Right lobe of liver (tissue), 6 donors: ENCODE data around the gene PADI2. TPM values are rescaled to one million over a fixed set of nuclear protein-coding genes. Genes with fewer than 3 reads are reported as not detected.

ENCODE experiments used
- ATAC-seq, 4 donors: fragments of 200-7000 bp; cut with Tn5 transposase; one replicate each; pipeline ENCODE4 v1.9.1; 2020; ENCODE audit warnings: mild to moderate bottlenecking in 4 of 4, moderate library complexity in 4 of 4
- DNase-seq, 3 donors: peaks; one replicate each; pipeline ENCODE4 v3.0.0-alpha.2; 2020
- H3K27ac ChIP-seq, 3 donors: fragments of 200-600 bp; one replicate each; pipeline ENCODE4 v1.8.0; 2022
- H3K27me3 ChIP-seq, 2 donors: fragments of 200-600 bp; one replicate each; pipeline ENCODE4 v1.8.0; 2022
- H3K36me3 ChIP-seq, 4 donors: fragments of 200-600 bp; sonication (generic) in 1 of 4; one replicate each; pipeline versions ENCODE4 v1.5.1 to v1.8.0; 2017 to 2022; ENCODE audit warnings: control low read depth in 1 of 4
- H3K4me1 ChIP-seq, 4 donors: fragments of 200-600 bp; sonication (generic) in 1 of 4; one replicate each; pipeline versions ENCODE4 v1.5.1 to v1.8.0; 2017 to 2022; ENCODE audit warnings: control low read depth in 1 of 4
- H3K4me3 ChIP-seq, 3 donors: fragments of 200-600 bp; one replicate each; pipeline ENCODE4 v1.8.0; 2022
- H3K9me3 ChIP-seq, 4 donors: fragments of 200-600 bp; sonication (generic) in 1 of 4; one replicate each; pipeline versions ENCODE4 v1.5.1 to v1.8.0; 2017 to 2022; ENCODE audit warnings: control low read depth in 1 of 4
- POLR2A ChIP-seq: fragments of 450-650 bp; IDR thresholded peaks from one replicate; pipeline ENCODE4 v1.6.1; 2017; ENCODE audit warnings: antibody characterized with exemption, mild to moderate bottlenecking
- WGBS: methylation state at CpG from one replicate; pipeline ENCODE4 v1.1.6; 2018; ENCODE audit warnings: low coverage, low lambda C conversion rate; ENCODE audit not compliant: insufficient coverage; ENCODE audit errors: missing lambda C conversion rate; 5-methylcytosine and 5-hydroxymethylcytosine counted together
- intact Hi-C, 2 donors: fragments of 100-400 bp; cut with DNase I; formaldehyde crosslinking; loops; one replicate each; pipeline versions ENCODE4 v1.11.2 to v1.14.1; 2022
- total RNA-seq, 6 experiments: library from RNA; depleted of rRNA in 2 of 6; stranded (reverse); fragments of >200 nt in 2 of 6; fragmentation: NEBNext Ultra II Directional in 3 of 6; extraction: Animal tissue kit (Norgen Biotek cat#: 25700) in 3 of 6; gene quantifications; one replicate each; pipeline versions ENCODE4 v1.1.0 to v1.2.4, GENCODE V29; 2016 to 2023
- TF ChIP-seq, protein P1 (sequence below), 4 donors: fragments of 200-600 bp in 3 of 4; fragments of 450-650 bp in 1 of 4; IDR thresholded peaks; one replicate each; pipeline versions ENCODE4 v1.5.1 to v1.8.0; 2016 to 2022; ENCODE audit warnings: antibody characterized with exemption in 4 of 4, mild to moderate bottlenecking in 2 of 4
- donor health status: DM: no; HTN: yes; CAD: no.
- donor health status: DM: no; HTN: no; CAD: no.
- donor health status: DM: no; HTN: no; CAD: no.
- donor health status: DM: no; HTN: yes; CAD: no.
- donor health status: DM: no; HTN: yes; CAD: no.

The PADI2 gene
- total RNA-seq, 6 experiments from 2014 or later: 0.20 to 1.4 (median 0.78) TPM

DNA sequence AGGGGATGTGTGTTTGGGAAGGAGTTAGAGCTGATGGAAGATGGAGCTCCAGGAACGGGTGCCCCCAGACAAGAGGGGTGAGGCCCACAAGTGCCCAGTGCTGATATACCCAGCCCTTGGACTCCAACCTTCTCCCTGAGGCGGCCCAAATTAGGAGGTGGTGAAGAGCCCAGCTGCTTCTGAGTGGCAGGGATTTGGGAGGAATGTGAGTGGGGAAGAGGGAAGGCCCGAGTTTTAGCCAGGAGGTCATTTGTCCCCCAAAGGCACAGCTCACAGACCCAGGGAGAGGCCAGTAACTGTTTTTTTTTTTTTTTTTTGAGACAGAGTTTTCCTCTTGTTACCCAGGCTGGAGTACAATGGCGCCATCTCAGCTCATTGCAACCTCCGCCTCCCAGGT is 1.2 kb upstream of the PADI2 start:
- TF ChIP-seq, protein P1, sequence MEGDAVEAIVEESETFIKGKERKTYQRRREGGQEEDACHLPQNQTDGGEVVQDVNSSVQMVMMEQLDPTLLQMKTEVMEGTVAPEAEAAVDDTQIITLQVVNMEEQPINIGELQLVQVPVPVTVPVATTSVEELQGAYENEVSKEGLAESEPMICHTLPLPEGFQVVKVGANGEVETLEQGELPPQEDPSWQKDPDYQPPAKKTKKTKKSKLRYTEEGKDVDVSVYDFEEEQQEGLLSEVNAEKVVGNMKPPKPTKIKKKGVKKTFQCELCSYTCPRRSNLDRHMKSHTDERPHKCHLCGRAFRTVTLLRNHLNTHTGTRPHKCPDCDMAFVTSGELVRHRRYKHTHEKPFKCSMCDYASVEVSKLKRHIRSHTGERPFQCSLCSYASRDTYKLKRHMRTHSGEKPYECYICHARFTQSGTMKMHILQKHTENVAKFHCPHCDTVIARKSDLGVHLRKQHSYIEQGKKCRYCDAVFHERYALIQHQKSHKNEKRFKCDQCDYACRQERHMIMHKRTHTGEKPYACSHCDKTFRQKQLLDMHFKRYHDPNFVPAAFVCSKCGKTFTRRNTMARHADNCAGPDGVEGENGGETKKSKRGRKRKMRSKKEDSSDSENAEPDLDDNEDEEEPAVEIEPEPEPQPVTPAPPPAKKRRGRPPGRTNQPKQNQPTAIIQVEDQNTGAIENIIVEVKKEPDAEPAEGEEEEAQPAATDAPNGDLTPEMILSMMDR (IDR thresholded peaks at IDR 0.05): no peak
- no peak for TF ChIP-seq POLR2A
- intact Hi-C loops: loop anchor here in 1 of 2 donors (5.0 kb wide), 1 partner anchor 122 kb away; no protein-coding TSS in a partner anchor
- no peak for DNase-seq
- WGBS: 100% methylated on average over 2 of the region's 5 CpGs
- Histone ChIP-seq H3K27ac (no peak overlapping the region), H3K27me3 (peaks cover 0 to 9% of the 10 kb centered on the region in 2 donors), H3K4me3 (no peak overlapping the region), H3K36me3 (no peaks in the 10 kb centered on the region), H3K4me1 (no peaks in the 10 kb centered on the region), H3K9me3 (no peaks in the 10 kb centered on the region)
- no peak for ATAC-seq

- Histone ChIP-seq H3K27me3 (peaks cover 0 to 9% of the 10 kb centered on the region in 2 donors), H3K4me3 (peak overlapping the region in 2 of 3 donors; percentile 4 to 21), H3K27ac (no peak overlapping the region), H3K36me3 (no peaks in the 10 kb centered on the region), H3K4me1 (no peaks in the 10 kb centered on the region), H3K9me3 (no peaks in the 10 kb centered on the region)
- no peak for TF ChIP-seq POLR2A
- TF ChIP-seq, protein P1 (IDR thresholded peaks at IDR 0.05): no peak
- intact Hi-C loops: loop anchor here in 1 of 2 donors (5.0 kb wide), 1 partner anchor 122 kb away; no protein-coding TSS in a partner anchor
- 17% methylated on average over 6 of the region's 20 CpGs for WGBS
- DNase-seq: peak in 1 of 3 donors; percentile 43
- ATAC-seq: peak in 3 of 4 donors; percentile 6 to 17 (median 14)
Observed at GRCh38 chr1:17119773-17120480, 676 bp upstream of the PADI2 start.

DNA sequence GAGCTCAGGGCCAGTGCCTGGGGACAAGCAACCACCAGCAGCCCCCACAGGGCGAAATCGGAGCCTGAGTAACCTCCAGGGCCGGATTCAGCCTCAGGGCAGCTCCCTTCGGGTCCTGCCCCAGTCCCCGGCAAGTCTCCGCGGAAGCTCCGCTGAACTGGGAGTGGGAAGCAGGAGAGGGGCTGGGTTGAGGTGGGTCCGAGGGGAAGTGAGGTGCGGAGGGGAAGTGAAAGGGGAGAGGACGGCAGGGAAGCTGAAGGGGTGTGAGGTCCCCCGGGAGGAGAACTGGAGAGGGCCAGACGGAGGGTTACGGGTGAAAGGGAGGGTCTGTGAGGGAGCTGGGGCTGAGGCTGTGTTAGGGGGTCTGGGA is 560 bp downstream of the PADI2 start:
- H3K4me3 ChIP-seq: no peak overlapping the region
- no peak overlapping the region for H3K27ac ChIP-seq
- no peaks in the 10 kb centered on the region for H3K4me1 ChIP-seq
- WGBS: 18% methylated on average over 12 of the region's 14 CpGs
- no peak for TF ChIP-seq POLR2A
- TF ChIP-seq, protein P1 (IDR thresholded peaks at IDR 0.05): no peak
- no peak for ATAC-seq
- no peak for DNase-seq
- peaks cover 0 to 9% of the 10 kb centered on the region in 2 donors for H3K27me3 ChIP-seq
- intact Hi-C loops: no loop called here
- H3K9me3 ChIP-seq: no peaks in the 10 kb centered on the region
- no peaks in the 10 kb centered on the region for H3K36me3 ChIP-seq

- DNase-seq: no peak
- Histone ChIP-seq H3K4me3 (no peak overlapping the region), H3K9me3 (no peaks in the 10 kb centered on the region), H3K27ac (no peak overlapping the region), H3K27me3 (peaks cover 0 to 9% of the 10 kb centered on the region in 2 donors), H3K4me1 (no peaks in the 10 kb centered on the region), H3K36me3 (no peaks in the 10 kb centered on the region)
- WGBS: 58% methylated on average over 5 of the region's 7 CpGs
- intact Hi-C loops: no loop called here
- no peak for ATAC-seq
- TF ChIP-seq, protein P1 (IDR thresholded peaks at IDR 0.05): no peak
- no peak for TF ChIP-seq POLR2A
Observed at GRCh38 chr1:17118268-17118667, 983 bp downstream of the PADI2 start.
